Sigmoid colon (tissue), 4 donors: ENCODE measurements around the gene LARP6.

Source experiments
- CTCF ChIP-seq, 4 experiments: fragments of 450-650 bp in 3 of 4; fragments of 200-600 bp in 1 of 4; IDR thresholded peaks; one replicate each; pipeline ENCODE4 v1.5.1; 2016 to 2019; ENCODE audit warnings: antibody characterized with exemption in 4 of 4, mild to moderate bottlenecking in 3 of 4, moderate library complexity in 2 of 4
- EP300 ChIP-seq, 4 donors: sonication (generic); formaldehyde crosslinking; IDR thresholded peaks; one replicate each; pipeline ENCODE4 v1.6.1; 2017; ENCODE audit warnings: antibody characterized with exemption in 4 of 4
- POLR2A ChIP-seq, 2 donors: fragments of 450-650 bp; IDR thresholded peaks; one replicate each; pipeline ENCODE4 v1.6.1; 2016; ENCODE audit warnings: antibody characterized with exemption in 2 of 2, mild to moderate bottlenecking in 2 of 2, moderate library complexity in 2 of 2

- TF ChIP-seq CTCF (IDR thresholded peaks at IDR 0.05) (no peak), EP300 (IDR thresholded peaks at IDR 0.05) (no peak), POLR2A (IDR thresholded peaks at IDR 0.05) (no peak)
Observed at GRCh38 chr15:70820214-70820613, 33.7 kb downstream of the LARP6 start.
